MM.1S (cell line): Measurements from ENCODE around the gene BEND6.

ENCODE experiments used
- EZH2 ChIP-seq: fragments of 300-600 bp; sonication (generic); optimal IDR thresholded peaks from 2 replicates; pipeline ENCODE3; 2017; ENCODE audit warnings: low read depth, mild to moderate bottlenecking, antibody characterized with exemption, low read length, mixed read lengths
- EZH2phosphoT487 ChIP-seq: fragments of 300-600 bp; sonication (generic); IDR thresholded peaks from 2 replicates; pipeline ENCODE4 v1.6.1; 2018; ENCODE audit warnings: antibody characterized with exemption, low read length
- TF ChIP-seq, protein P1 (sequence below): fragments of 300-600 bp; sonication (generic); IDR thresholded peaks from 2 replicates; pipeline ENCODE4 v1.5.1; 2016; ENCODE audit warnings: antibody characterized with exemption, low read length, mixed read lengths

DNA sequence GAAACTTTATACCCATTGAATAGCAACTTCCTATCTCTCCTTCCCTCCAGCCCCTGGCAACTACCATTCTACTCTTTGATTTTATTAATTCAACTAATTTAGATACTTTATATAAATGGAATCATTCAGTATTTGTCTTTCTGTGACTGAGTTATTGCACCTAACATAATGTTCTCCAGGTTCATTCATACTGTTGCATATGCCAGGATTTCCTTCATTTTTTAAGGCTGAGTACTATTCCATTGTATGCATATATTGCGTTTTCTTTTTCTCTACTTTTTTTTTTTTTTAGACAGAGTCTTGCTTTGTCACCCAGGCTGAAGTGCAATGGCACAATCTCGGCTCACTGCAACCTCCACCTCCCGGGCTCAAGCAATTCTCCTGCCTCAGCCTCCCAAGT, 49.5 kb upstream of the BEND6 start:
- TF ChIP-seq, protein P1, sequence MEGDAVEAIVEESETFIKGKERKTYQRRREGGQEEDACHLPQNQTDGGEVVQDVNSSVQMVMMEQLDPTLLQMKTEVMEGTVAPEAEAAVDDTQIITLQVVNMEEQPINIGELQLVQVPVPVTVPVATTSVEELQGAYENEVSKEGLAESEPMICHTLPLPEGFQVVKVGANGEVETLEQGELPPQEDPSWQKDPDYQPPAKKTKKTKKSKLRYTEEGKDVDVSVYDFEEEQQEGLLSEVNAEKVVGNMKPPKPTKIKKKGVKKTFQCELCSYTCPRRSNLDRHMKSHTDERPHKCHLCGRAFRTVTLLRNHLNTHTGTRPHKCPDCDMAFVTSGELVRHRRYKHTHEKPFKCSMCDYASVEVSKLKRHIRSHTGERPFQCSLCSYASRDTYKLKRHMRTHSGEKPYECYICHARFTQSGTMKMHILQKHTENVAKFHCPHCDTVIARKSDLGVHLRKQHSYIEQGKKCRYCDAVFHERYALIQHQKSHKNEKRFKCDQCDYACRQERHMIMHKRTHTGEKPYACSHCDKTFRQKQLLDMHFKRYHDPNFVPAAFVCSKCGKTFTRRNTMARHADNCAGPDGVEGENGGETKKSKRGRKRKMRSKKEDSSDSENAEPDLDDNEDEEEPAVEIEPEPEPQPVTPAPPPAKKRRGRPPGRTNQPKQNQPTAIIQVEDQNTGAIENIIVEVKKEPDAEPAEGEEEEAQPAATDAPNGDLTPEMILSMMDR, result no peak
- TF ChIP-seq EZH2 (no peak), EZH2phosphoT487 (no peak)
